Stimulated activated CD8-positive, alpha-beta memory T cell treated with anti-CD3 and anti-CD28 coated beads, Interleukin-2, amount 100 ng/mL, for 1 hour (primary cell): ENCODE data around the gene SPRYD7.
"Not testable (repeated sequence)": the region's sequence is repeated elsewhere in the genome, so short reads cannot be mapped to it uniquely, and the experiment has no call there.

Experiments used
- DNase-seq, 2 donors: peaks; one replicate each; pipeline ENCODE4 v3.0.0-alpha.2; 2020; ENCODE audit warnings: low read depth in 2 of 2

SPRYD7 gene

DNA sequence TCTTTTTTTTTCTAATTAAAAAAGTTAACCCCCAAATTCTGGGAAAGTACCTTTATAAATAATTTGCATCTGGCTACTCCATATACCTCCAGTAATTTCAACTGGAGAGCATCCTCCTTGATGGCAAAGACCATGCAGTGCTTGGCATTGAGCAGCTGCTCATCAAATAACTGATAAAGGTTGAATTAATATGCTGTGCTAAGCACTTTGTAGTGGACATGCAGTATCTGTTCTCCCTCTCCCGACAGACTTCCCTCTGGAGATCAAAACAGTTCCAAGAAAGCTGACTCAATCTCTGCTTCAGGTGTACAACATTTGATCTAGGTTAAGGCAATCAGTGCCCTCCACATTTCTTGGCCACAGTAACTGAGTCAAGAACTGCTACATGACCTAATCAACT lies 3.3 kb downstream of the SPRYD7 start:
- DNase-seq = no peak

DNA sequence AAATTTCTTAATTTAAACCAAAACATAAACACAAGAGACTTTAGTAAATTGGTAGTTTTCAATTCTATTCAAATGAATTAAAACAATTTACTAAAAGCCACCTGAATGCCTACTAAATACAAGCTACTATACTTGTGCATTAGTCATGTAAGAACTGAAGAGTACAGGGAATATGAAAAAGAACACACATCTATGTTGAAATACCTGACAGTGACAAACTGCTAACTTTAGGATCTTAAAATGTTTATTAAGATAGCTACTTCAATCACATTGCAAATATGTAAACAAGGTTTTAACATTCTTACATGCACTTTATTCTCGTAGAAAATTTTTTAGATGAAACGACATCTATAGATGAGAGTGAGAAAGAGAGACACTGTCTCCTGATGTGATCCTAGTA lies 4.1 kb downstream of the SPRYD7 start:
- DNase-seq = no peak

DNA sequence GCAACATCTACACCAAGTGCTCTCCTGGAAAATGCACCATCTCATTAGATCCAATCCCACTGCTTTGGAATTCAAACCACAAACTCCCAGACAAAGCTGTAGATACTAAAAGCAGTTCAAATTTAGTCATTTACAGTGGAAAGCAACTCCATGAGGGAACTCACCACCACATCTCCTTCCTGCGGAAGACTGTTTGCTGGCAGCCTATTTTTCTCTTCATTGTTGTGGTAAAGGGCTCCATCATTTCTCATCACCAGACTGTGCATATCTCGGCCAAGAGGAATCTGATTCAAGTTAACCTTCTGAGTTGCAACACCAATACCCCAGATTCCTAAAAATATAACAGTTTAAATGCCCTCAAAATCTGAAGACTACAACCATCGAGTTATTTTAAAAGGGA lies 8.4 kb downstream of the SPRYD7 start:
- DNase-seq = no peak

DNA sequence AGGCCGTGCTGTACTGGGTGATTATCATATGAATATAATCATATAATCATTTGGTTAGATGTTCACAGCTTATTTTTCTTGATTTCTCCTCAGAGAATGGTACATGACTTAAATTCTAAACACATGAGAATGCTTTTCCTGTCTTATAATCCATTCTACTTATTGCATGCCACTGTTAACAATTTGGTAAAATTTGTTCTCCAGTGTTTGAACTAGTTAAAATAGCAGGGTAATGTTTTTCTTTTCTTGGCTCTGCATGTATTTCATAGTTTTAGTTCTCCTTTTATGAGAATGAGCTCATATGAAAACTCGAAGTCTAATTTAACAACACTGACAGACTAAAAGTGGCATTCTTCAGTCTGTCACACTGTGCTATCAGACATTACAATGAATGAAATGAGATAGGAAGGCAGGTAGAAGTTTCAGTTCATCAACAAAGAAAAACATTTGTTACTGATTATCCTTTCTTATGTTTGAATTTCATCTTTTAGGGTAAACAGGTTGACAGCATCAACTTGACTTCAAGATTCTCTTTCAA lies 10.2 kb downstream of the SPRYD7 start:
- no peak for DNase-seq

DNA sequence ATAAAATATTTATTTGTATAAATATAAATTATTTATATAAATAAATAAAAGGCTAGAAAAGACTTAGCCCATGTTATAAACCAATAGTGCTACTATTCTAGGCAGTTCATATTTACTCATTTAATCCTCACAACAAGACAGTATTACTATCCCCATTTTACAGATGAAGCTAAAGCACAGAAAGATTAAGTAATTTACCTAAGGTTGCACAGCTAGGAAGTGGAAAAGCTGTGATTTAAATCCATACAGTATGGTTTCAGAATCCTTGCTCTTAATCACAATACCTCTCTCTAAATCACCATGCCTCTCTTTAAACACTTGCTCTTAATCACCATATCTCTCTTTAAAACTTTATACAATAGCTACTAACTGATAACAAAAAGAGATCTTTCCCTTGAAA lies 13.8 kb downstream of the SPRYD7 start:
- DNase-seq = no peak

DNA sequence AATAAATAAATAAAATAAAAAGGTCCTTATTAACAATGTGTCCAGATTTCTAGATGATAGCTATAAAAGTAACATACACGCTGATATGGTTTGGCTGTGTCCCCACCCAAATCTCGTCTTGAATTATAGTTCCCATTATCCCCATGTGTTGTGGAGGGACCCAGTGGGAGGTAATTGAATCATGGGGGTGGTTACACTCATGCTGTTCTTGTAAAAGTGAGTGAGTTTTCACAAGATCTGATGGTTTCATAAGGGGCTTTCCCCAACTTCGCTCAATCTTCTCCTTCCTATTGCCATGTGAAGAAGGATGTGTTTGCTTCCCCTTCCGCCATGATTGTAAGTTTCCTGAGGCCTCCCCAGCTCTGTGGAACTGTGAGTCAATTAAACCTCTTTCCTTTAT lies 15.2 kb downstream of the SPRYD7 start:
- DNase-seq = not testable (repeated sequence)

DNA sequence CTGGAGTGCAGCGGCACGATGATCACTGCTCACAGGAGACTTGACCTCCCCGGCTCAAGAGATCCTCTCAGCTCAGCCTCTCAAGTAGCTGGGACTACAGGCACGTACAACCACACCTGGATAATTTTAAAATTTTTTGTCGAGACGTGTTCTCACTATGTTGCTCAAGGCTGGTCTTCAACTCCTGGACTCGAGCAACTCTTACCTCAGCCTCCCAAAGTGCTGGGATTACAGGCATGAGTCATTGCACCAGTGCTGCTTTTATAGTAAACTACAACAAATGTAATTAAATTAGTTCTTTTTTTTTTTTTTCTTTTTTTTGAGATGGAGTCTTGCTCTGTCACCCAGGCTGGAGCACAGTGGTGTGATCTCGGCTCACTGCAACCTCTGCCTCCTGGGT lies 18.0 kb downstream of the SPRYD7 start:
- DNase-seq = not testable (repeated sequence)

DNA sequence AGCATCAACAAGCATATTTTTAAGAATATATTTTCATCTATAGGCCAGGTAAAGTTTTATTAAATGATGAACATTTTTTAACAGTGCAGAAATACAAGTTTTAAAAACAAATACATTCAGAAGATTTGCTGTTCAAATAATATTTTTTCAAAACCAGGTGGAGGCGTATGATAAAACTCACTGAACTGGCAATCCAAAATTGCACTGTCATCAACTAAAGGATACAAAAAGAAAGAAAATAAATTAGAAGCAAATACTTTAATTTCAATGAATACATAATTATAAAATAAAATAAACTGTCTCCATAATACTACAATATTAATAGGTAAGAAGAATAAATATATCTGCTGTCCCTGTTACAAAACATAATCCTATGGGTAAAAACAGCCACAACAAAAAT lies 21.2 kb downstream of the SPRYD7 start:
- no peak for DNase-seq

DNA sequence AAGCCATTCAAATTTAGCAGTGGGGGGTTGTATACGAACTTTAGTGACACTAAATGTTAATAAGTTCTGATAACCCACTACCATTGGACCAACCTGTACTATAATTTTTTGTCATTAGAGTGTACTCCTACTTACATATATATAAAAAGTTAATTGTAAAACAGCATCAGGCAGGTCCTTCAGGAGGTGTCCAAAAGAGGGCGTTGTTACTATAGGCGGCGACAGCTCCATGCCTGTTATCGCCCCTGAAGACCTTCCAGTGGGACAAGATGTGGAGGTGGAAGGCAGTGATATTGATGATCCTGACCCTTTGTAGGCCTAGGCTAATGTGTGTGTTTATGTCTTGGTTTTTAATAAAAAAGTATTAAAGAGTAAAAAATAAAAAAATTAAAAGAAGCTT lies 27.5 kb downstream of the SPRYD7 start:
- no peak for DNase-seq

DNA sequence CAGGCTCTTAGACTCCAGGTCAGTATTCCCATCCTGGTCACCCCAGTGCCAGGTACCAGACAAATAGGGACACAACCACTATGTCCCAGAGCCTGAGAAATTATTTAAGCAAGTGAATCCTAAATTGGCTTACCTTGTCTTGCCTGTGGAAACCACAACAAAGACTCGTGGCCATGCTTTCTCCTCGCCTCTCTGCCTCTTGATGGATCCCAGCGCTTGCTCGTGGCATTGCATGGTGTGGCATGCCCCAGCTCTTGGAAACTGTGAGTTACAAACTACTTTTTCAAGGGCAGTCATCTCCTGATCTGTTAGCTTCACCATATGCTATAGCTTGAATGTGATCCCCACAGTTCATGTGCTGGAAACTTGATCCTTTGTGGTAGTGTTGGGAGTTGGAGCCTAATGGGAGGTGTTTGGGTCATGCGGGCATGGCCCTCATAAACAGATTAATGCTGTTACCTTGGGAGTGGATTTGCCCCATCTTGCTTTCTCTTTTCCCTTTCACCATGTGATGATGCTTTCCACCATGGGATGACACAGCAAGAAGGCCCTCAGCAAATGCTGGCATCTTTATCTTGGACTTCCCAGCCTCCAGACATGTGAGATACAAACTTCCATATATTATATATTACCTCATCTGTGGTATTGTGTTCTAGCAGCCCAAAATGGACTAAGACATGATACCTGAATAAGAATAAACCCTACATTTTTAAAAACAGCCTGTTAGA lies 31.2 kb downstream of the SPRYD7 start:
- no peak for DNase-seq

DNA sequence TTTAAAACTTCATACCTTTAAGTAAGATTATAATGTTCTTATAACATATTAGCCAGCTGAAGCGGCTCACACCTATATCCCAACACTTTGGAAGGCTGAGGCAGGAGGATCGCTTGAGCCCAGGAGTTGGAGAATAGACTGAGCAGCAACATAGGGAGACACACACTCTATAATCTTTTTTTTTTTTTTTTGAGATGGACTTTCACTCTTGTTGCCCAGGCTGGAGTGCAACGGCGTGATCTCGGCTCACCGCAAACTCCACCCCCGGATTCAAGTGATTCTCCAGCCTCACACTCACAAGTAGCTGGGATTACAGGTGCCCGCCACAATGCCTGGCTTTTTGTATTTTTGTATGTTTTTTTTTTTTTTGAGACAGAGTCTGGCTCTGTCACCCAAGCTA lies 37.3 kb downstream of the SPRYD7 start:
- no peak for DNase-seq

DNA sequence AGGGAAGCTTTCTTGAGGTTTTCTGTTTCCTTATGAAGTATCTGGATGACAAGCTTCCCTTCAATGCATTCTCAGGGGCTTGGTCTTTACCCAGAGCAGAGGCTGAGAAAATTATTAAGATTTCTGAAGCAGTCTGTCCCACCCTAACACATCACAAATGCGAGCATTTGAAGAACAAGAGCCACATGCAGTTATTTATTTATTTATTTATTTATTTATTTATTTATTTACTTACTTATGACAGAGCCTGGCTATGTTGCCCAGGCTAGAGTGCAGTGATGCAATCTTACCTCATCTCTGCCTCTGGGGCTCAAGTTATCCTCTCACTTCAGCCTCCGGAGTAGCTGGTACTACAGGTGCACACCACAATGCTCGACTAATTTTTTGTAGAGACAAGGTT lies 38.4 kb downstream of the SPRYD7 start:
- no peak for DNase-seq

DNA sequence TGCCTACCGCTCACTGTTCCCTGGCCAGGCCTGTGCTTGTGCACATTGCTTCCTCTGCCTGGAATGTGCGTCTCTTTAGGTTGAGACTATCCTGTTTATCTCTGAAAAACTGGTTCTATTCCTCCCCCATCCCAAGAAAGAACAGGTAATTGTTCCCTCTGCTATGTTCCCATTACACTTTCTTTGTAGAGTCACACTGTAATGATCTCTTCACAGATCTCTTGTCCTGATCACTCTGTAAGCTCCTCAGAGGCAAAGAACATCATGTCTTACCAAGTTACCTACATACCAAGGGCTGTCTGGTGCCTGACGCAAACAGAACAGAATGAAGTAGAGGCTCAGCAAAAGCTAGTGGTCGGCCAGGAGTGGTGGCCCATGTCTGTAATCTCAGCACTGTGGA lies 40.3 kb downstream of the SPRYD7 start:
- no peak for DNase-seq

DNA sequence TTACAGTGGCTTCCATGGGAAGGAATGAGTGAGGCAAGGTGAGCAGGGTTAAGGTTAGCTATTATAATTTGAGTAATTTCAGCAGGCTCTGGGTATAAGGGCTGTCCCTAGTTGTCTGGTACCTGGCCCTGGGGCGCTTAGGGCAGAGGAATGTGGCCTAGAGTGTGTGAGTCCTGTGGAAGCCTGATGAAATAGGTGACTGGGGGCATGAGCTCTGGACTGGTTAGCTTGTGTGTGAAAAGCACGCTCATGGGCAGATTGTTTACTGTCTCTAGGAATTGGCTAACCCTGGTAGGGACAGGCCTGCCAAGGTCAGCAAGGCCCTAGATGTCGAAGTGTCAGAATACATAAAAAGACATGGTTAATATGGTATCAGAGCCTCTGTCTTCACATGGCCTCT lies 42.5 kb downstream of the SPRYD7 start:
- DNase-seq = no peak

DNA sequence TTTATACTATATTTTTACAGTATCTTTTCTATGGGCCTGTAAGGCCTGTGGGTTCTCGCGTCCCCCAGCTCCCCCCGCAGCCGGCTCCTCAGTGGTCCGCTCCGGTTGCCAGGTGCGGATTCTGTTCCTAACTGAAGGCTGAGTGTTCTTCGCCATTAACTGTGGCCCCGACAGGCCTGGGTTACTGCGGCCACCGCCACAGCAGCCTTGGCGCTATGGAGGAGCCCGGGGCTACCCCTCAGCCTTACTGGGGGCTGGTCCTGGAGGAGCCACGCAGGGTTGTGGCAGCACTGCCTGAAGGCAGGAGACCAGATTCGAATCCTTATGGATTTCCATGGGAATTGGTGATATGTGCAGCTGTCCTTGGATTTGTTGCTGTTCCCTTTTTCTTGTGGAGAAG lies 45.8 kb downstream of the SPRYD7 start:
- no peak for DNase-seq

DNA sequence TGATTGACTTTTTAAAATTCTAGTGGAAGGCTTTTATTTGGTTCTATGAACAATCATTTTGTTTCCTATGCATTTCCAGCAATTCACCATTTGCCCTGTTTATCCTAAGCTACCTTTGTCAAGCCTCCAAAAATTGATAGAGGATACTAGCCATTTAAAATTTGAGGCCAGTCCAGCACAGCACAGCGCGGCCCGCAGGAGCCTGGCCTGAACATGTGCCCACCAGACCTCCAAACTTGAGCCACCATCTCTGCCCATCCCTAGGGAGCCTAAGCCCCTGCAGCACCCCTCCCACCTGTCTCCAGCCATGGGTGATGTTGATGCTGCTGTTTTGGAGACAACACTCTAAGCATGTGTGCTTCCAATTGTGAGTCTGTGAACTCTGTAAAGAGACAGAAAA lies 57.5 kb downstream of the SPRYD7 start:
- no peak for DNase-seq

DNA sequence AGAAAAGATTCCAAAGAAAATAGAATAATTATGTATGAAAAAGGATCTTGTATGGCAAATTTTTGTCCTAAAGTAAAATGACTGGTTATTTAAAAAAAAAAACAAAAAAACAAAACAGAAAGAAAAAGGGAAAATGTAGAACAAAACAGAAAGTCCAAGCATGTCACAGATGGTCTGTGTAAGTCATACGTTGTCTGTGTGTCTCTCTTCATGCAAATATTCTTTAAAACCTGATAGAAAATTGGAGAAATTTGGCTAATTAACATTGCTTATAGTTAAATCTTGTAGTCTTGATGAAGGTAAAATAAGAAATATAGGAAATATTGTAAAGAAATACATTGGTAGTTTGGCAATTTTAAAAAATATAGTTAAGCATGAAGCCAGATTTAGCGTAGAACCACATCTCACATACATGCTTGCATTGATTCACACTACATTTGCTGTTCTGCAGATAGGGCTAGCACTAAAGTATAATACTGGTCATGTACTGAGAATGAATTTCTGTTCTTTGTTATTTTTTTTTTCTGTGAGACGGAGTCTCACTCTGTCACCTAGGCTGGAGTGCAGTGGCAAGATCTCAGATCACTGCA lies 58.4 kb downstream of the SPRYD7 start:
- no peak for DNase-seq

DNA sequence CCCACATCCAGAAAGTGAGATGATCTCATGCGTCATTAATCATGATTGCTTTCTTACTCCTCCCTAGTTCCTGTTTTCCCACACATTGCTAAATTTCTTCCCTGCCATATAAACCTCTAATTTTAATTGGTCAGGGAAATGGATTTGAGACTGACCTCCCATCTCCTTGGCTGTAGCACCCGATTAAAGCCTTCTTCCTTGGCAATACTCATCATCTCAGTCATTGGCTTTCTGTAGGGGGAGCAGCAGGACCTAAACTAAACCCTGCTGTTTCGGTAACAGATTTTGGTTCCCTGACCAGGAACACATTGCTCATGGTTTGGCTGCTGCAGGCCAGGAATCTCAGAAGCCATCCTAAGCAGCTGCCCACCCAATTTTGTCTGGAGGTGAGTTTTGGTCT lies 61.7 kb downstream of the SPRYD7 start:
- DNase-seq = no peak

DNA sequence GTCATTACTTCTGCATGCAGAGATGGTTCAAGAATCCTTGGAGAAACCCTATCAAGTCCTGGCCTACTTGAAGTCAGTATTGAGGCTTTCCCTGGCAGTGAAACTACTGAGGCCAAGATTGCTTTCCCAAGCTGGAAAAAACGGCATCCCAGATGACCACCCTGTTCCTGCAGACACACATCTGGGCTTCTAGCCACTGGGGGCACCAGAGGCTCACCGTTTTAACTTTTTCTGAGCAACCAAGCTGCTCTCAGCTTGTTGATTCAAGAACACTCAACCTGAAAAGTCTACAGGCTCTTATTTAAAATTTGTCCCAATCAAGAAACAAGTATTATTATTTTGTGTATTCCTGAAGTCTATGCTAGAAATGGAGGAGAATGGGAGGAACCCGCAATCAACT lies 66.6 kb downstream of the SPRYD7 start:
- no peak for DNase-seq

DNA sequence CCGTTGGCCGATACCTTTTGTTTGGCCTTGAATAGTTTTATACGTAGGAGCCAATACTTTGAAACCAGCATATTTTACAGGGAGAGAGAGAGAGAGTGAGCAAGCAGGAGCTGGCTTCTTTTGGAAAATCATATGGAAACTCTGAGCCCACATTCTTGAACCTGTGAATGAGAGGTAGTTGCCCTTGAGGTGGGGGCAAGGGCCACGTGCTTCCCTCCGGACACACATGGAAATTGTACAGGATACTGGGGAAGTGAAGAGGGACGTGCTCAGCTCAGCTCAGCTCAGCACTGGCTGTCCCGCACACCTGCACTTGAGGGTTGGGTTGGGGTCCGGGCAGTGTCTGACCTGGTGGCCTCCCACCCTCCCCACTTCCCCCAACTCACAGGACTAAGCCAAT lies 68.3 kb downstream of the SPRYD7 start:
- no peak for DNase-seq

DNA sequence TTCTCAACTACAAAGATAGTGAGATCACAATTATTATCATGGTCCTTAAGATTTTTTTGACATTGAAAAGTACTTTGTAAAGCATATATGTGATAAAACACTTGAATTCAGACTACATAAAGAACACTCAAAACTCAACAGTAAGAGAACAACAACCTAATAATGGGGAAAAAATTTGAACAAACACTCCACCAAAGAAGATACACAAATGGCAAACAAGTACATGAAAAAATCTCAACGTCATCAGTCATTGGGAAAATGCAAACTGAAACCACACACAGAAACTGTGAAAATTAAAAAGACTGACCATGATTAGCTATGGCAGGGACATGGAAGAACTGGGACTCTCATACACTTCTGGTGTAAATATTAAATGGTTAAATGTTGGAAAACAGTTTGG lies 70.9 kb downstream of the SPRYD7 start:
- DNase-seq = no peak

DNA sequence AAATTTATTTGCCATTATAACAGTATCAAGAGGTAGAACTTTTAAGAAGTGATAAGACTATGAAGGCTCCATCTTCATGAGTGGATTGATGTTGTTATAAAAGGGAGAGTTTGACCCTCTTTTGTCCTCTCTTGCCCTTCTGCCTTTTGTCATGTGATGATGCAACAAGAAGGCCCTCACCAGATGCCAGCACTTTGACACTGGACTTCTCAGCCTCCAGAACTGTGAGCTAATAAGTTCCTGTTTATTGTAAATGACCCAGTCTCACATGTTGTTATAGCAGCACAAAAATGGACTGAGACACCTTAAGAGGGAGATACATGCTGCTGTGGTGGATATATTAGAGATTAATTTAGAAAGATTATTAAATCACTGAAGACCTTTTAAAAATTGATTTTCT lies 71.6 kb downstream of the SPRYD7 start:
- no peak for DNase-seq
